Endometrial microvascular endothelial cells (primary cell): ENCODE measurements around the gene HDAC9. TPM values are rescaled to one million over a fixed set of nuclear protein-coding genes. Genes with fewer than 3 reads are reported as not detected.

Source experiments
- in situ Hi-C: cut with HindIII; loops from 2 replicates; pipeline ENCODE4 v1.10.0; 2017; ENCODE audit warnings: low sequenced_read_pairs, low pct_unique_long_range_greater_than_20kb; ENCODE audit errors: inconsistent ontology term
- total RNA-seq: library from RNA; depleted of rRNA; stranded (reverse); fragments of >200 nt; gene quantifications from one replicate; pipeline ENCODE4 v1.2.3, GENCODE V29; 2015; ENCODE audit errors: inconsistent ontology term

Gene HDAC9
- total RNA-seq, 1 donor from 2014 or later = 6.3 TPM

GRCh38 chr7:18572885-18573284 lies 77.3 kb downstream of the HDAC9 start:
- in situ Hi-C loops = loop anchor here (25.0 kb wide), 1 partner anchor 211 kb away; no protein-coding TSS in a partner anchor

- in situ Hi-C loops = loop anchor here (25.0 kb wide), 1 partner anchor 211 kb away; no protein-coding TSS in a partner anchor
These were observed 78.1 kb downstream of the HDAC9 start for GRCh38 chr7:18573410-18574234.

- in situ Hi-C loops = loop anchor here (25.0 kb wide), 1 partner anchor 212 kb away; no protein-coding TSS in a partner anchor
These were observed 78.6 kb downstream of the HDAC9 start for GRCh38 chr7:18574235-18574540.

DNA sequence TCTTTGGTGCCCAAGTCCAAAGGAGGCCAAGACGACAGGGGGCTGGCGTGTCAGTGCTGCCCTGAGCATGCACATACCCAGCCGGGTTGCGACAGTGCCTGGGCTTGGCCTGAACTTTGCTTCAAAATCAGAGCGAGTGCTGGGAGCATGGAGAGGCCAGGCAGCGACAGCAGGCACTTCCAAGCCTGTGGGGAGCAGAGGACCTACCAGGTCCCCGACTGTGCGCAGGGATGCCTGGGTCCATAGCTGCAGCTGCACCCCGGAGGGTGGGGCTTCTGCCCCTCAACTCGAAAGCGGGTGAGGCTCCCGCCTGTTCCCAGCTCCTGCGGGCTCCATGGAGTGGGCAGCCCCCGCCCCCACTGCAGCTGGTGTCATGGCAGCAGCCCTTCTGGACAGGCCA lies 79.1 kb downstream of the HDAC9 start:
- in situ Hi-C loops = loop anchor here (25.0 kb wide), 1 partner anchor 212 kb away; no protein-coding TSS in a partner anchor

DNA sequence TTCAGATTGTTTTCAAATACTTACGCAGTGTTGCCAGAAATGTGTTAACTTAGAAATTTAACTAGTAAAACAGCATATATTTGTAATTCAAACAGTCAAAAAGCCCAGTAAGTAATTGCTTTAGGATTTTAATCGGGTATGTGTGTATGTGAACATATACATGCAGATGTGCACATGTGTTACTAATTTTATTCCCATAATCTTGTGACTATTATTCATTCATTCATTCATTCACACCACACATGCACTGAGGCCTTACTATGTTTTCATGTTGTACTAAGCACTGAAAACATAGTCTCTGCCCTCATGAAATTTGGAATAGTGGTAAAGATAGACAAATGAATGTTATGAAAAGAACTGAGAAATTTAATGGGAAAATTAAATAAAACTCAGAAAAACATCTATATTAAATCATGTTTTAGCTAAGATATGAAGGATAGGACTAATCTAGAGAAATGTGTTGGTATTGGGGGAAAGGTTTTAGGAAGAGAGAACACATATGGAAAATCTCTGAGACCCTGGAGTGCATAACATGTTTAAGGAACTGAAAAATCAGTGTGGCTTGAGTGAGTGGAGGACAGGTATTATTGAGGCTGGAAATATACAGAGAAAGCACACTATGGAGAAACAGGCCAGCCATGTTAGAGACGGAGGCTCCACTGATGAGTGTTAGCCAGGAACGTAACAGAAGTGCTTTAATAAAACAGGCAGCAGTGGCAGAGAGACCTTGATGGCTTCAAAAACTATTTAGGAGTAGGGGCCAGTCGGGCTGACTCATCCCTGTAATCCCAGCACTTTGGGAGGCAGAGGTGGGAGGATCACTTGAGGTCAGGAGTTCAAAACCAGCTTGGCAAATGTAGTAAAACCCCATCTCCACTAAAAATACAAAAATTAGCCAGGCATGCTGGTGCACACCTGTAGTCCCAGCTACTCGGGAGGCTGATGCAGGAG lies 80.3 kb downstream of the HDAC9 start:
- in situ Hi-C loops = no loop called here

DNA sequence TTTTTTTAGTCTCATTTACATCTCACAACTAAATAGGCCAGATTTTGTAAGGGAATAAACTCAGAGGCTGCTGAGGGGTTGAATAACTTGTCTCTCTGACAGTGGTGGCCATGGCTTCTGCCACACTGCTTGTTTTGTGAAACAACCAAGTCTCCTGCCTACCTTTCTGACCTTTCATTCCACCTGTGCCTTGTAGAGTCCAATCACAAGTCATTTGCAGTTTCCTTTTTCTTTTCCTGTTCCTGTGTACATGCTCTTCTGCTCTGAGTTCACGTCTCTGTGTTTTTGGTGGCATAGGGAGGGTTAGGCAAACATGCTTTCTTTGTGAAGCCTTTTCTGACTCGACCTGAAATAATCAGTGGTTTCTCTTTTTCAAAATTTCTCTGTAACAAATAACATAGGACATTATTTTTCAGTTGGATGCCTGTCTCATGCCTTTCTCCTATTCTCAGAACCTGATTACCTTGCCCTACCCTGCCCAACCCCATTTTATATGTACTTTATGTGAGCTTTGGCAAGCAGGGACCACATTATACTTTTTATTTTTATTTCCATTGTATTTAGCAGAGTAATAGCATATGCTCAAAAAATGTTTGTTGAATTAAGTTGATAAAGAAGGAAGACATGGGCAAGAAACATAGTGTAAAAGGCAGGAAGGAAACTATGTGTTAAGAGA lies 81.7 kb downstream of the HDAC9 start:
- in situ Hi-C loops = no loop called here

- in situ Hi-C loops = no loop called here
These were observed 84.1 kb downstream of the HDAC9 start for GRCh38 chr7:18579698-18580097.

DNA sequence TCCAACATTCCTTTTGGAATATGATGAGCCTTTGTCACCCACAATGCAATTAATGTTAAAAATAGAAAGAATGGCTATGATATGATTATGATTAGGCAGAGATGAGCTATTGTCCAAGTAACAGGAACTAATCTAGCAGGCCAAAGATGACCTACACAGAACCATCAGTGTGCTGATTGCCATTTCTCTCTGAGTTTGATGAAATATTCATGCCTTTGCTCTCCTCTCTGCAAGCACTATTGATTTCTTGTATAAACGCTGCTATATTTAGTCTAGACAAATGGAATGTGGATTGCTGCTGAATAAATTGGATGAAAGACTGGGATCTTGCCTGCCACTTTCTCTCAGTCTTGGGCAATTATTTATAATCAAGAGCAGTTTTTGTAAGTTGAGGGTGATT lies 85.4 kb downstream of the HDAC9 start:
- in situ Hi-C loops = no loop called here

DNA sequence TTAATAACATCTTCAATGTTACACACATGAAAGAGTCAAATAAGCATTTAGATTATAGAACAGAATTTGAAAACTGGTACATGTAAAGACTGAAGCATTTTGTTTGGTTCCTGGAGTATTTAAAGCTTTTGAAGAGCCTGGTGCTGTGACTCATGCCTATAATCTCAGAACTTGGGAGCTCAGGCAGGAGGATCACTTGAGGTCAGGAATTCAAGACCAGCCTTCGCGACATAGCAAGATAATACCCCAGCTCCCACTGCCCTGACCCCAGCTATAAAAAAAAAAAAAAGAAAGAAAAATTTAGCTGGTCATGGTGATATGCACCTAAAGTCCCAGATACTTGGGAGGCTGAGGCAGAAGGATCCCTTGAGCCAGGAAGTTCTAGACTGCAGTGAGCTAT lies 87.8 kb downstream of the HDAC9 start:
- in situ Hi-C loops = no loop called here

DNA sequence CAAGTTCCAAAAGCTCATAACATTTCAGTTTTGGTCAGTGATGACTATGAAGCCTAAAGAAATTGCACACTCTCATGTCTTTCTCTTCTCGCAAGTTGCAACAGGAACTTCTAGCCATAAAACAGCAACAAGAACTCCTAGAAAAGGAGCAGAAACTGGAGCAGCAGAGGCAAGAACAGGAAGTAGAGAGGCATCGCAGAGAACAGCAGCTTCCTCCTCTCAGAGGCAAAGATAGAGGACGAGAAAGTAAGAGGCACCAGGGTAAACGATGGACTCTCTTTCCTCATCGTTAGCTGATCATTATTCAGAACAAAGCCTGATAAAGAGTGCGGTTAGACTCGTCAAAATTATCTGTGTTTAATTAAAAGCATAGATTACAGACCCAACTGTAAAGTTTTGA lies 94.7 kb downstream of the HDAC9 start:
- in situ Hi-C loops = no loop called here

- in situ Hi-C loops = no loop called here
These were observed 95.3 kb downstream of the HDAC9 start for GRCh38 chr7:18590744-18591340.

- in situ Hi-C loops = no loop called here
These were observed 98.2 kb downstream of the HDAC9 start for GRCh38 chr7:18593602-18594279.

DNA sequence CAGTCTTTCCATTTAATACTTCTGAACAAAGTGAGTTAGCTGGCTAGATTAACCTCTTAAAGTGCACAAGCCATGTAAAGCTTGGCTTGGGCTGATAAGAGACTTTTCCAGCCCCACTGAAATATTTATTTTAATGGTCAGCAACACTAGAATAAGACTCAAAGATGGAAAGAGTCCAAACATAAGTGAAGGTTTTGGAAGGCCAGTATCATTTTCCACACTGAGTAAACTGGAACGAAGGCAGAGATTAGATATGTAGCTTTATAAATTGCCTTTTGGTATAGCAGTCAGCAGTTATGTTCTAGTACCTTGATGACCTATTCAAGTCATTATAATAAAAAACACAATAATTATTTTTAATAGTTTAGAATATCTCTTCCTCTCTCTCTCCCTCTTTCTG lies 102.2 kb downstream of the HDAC9 start:
- in situ Hi-C loops = no loop called here

DNA sequence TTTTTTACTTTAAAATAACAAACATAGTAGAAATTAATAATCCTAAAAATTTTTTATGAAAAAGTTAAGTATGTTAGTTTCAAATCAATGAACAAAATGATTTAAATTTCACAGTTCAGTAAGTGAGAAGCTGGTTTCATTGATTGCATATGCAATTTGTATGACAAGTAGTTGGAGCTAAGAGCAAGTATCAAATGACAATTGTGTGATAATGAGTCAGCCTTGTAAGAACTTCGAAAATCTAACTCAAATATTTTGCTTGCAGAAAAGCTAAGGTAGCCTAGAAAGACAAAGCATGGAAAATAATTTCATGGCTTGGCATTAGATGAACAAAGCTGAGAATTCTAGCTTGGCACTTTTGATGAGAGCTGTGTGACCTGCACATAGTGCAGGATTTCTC lies 111.5 kb downstream of the HDAC9 start:
- in situ Hi-C loops = no loop called here

GRCh38 chr7:18610331-18610948 lies 114.9 kb downstream of the HDAC9 start:
- in situ Hi-C loops = no loop called here

GRCh38 chr7:18614841-18615240 lies 119.3 kb downstream of the HDAC9 start:
- in situ Hi-C loops = no loop called here

- in situ Hi-C loops = no loop called here
These were observed 123.8 kb downstream of the HDAC9 start for GRCh38 chr7:18619311-18619710.

DNA sequence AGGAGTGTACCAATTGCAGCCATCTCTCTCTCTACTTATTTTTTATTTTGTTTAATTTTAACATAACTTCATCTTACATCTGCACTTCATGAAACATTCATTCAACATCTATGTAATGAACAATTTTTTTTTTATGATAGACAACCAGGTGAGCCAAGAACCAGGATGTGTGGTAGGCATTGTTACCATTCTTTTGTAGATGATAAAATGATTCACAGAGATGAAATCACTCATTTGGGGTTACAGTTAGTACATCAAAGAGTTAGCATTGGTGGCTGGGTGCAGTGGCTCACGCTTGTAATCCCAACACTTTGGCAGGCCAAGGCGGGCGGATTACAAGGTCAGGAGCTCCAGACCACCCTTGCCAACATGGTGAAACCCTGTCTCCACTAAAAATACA lies 127.8 kb downstream of the HDAC9 start:
- in situ Hi-C loops = no loop called here
